Left lung (tissue), 10 donors: ENCODE data around the gene SLC22A14. TPM values are rescaled to one million over a fixed set of nuclear protein-coding genes. Genes with fewer than 3 reads are reported as not detected.

Experiments
- ATAC-seq: fragments of 200-7000 bp; cut with Tn5 transposase; one replicate; pipeline ENCODE4 v1.9.1; 2020; ENCODE audit warnings: moderate library complexity
- DNase-seq, 4 donors: peaks; one replicate each; pipeline ENCODE4 v3.0.0-alpha.2; 2013 to 2020
- H3K27ac ChIP-seq, 2 donors: fragments of 200-600 bp; sonication (generic) in 1 of 2; one replicate each; pipeline versions ENCODE4 v1.5.0 to v1.8.0; 2020 to 2021
- H3K27me3 ChIP-seq, 2 donors: fragments of 200-600 bp; sonication (generic) in 1 of 2; one replicate each; pipeline versions ENCODE4 v1.5.0 to v1.8.0; 2020 to 2021
- H3K36me3 ChIP-seq, 2 donors: fragments of 200-600 bp; sonication (generic) in 1 of 2; one replicate each; pipeline versions ENCODE4 v1.5.0 to v1.8.0; 2020 to 2021
- H3K4me1 ChIP-seq, 2 donors: fragments of 200-600 bp; one replicate each; pipeline ENCODE4 v1.8.0; 2021
- H3K4me3 ChIP-seq, 2 donors: fragments of 200-600 bp; sonication (generic) in 1 of 2; one replicate each; pipeline versions ENCODE4 v1.5.0 to v1.8.0; 2020 to 2021; ENCODE audit warnings: mild to moderate bottlenecking in 1 of 2
- H3K9me3 ChIP-seq, 2 donors: fragments of 200-600 bp; sonication (generic) in 1 of 2; one replicate each; pipeline versions ENCODE4 v1.5.0 to v1.8.0; 2020 to 2021
- intact Hi-C, 2 donors: fragments of 100-400 bp; cut with DNase I; formaldehyde crosslinking; loops; one replicate each; pipeline versions ENCODE4 v1.11.2 to v1.14.2; 2022
- polyA plus RNA-seq, 6 donors: library from polyadenylated mRNA; unstranded; fragments of 120-200 nt; gene quantifications; one replicate each; pipeline ENCODE4 v1.2.1, GENCODE V29; 2013; ENCODE audit not compliant: insufficient read length in 6 of 6
- total RNA-seq, 2 donors: library from RNA; stranded (reverse); fragmentation: NEBNext Ultra II Directional; extraction: Animal tissue kit (Norgen Biotek cat#: 25700); gene quantifications; one replicate each; pipeline ENCODE4 v1.2.1, GENCODE V29; 2021
- TF ChIP-seq, protein P1 (sequence below), 2 donors: fragments of 200-600 bp; sonication (generic) in 1 of 2; IDR thresholded peaks; one replicate each; pipeline versions ENCODE4 v1.5.0 to v1.8.0; 2021; ENCODE audit warnings: antibody characterized with exemption in 2 of 2
- donor health status: DM: no; HTN: yes; CAD: no.
- donor health status: DM: no; HTN: no; CAD: no.

SLC22A14 gene
- total and polyA plus RNA-seq, 8 donors, result 0.11 to 0.24 (median 0.15) TPM; not detected in 2

DNA sequence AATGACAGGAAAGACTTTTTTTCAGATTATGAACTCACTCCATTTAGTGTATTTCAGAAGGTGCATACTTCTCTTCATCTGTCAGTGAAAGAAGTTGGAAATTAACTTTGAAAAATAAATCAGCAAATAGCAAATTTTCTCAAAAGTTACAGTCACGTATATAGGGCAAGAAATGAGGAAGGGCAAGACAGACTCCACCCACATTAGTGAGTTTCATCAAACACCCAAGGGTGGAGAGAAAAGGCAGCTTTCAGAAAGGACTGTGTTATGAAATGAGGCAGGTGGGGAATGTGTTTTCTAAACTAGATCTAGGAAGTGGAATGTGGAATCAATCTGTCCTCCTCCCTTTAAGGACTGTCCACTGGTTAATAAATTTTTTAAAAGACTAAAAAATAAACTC is 13.6 kb upstream of the SLC22A14 start:
- Histone ChIP-seq H3K36me3 (no peaks in the 10 kb centered on the region), H3K4me3 (no peak overlapping the region), H3K9me3 (no peaks in the 10 kb centered on the region), H3K27me3 (no peaks in the 10 kb centered on the region), H3K4me1 (peaks cover 0 to 9% of the 10 kb centered on the region in 2 donors), H3K27ac (peak overlapping the region in 1 of 2 donors; percentile 67)
- TF ChIP-seq, protein P1, sequence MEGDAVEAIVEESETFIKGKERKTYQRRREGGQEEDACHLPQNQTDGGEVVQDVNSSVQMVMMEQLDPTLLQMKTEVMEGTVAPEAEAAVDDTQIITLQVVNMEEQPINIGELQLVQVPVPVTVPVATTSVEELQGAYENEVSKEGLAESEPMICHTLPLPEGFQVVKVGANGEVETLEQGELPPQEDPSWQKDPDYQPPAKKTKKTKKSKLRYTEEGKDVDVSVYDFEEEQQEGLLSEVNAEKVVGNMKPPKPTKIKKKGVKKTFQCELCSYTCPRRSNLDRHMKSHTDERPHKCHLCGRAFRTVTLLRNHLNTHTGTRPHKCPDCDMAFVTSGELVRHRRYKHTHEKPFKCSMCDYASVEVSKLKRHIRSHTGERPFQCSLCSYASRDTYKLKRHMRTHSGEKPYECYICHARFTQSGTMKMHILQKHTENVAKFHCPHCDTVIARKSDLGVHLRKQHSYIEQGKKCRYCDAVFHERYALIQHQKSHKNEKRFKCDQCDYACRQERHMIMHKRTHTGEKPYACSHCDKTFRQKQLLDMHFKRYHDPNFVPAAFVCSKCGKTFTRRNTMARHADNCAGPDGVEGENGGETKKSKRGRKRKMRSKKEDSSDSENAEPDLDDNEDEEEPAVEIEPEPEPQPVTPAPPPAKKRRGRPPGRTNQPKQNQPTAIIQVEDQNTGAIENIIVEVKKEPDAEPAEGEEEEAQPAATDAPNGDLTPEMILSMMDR (IDR thresholded peaks at IDR 0.05), result no peak
- DNase-seq (no peak), ATAC-seq (no peak)
- intact Hi-C loops, result no loop called here

DNA sequence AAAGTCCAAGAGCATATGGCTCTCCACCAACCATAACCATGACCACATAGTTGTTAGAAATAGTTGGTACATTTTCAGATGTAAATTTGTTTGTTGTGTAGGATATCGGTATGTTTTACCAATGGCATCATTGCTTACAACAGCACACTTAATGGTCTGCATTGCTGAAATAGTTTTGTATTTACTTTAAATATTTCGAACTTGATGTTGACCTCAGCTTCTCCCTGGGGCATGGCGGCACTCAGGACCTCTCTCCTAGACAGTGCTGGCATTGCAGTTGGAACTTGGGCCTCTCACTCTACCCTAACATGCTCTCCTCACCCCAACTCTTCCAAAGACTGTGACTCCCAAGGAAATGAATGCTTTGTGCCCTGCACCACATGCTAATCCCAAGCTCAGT is 11.5 kb upstream of the SLC22A14 start:
- no peaks in the 10 kb centered on the region for H3K27me3 ChIP-seq
- peaks cover 0 to 9% of the 10 kb centered on the region in 2 donors for H3K4me1 ChIP-seq
- peaks cover 0 to 9% of the 10 kb centered on the region in 2 donors for H3K36me3 ChIP-seq
- H3K9me3 ChIP-seq, result no peaks in the 10 kb centered on the region
- intact Hi-C loops, result no loop called here
- no peak overlapping the region for H3K27ac ChIP-seq
- TF ChIP-seq, protein P1 (IDR thresholded peaks at IDR 0.05), result no peak
- DNase-seq (no peak), ATAC-seq (no peak)
- no peak overlapping the region for H3K4me3 ChIP-seq

DNA sequence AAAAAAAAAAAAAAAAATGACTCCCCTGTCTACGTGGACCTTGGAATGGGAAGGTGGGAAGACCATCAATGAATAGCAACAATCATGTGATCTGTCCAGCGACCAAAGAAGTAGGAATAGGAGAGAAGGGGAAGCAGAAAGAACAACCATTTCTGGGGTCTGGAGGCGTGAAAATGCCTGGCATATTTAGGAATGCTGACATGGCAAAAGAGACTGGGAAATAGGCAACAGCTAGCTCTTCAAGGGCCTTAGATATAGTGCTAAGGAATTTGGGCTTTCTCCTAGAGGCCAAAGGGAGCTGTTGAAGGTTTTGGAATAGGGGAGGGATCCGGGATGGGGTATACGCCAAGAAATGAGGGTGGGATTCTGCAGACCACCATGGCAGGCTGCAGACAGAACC is 10.5 kb upstream of the SLC22A14 start:
- H3K27ac ChIP-seq, result no peak overlapping the region
- no peaks in the 10 kb centered on the region for H3K27me3 ChIP-seq
- H3K4me3 ChIP-seq, result no peak overlapping the region
- intact Hi-C loops, result no loop called here
- TF ChIP-seq, protein P1 (IDR thresholded peaks at IDR 0.05), result no peak
- H3K4me1 ChIP-seq, result peaks cover 0 to 9% of the 10 kb centered on the region in 2 donors
- peaks cover 0 to 11% of the 10 kb centered on the region in 2 donors for H3K36me3 ChIP-seq
- H3K9me3 ChIP-seq, result no peaks in the 10 kb centered on the region
- no peak for ATAC-seq
- no peak for DNase-seq

DNA sequence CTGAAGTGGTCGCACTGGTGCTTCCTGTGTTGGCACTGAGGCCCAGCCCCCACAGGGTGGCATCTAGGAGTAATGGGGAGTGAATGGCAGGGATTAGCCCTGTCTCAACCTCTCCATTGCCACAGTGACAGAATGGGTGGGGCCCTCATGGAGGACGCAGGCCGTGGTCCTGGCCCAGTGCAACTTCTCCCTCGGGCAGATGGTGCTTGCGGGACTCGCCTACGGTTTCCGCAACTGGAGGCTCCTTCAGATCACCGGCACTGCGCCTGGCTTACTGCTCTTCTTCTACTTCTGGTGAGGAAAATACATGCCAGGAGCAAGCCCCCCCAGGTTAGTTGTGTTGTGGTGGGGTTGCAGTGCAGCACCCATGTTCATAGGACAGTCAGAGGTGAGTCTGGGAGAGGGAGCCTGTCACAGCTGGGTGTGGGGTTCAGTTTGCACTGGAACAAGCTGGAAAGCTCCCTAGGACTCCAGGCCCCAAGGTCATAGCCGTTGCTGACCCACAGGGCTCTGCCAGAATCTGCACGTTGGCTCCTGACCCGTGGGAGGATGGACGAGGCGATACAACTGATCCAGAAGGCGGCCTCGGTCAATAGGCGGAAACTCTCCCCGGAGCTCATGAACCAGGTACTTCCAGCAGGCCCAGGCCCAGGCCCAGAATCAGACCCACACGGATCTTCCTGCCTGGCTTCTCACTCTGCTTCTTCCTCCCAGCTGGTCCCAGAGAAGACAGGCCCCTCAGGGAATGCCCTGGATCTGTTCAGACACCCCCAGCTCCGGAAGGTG is 7.0 kb upstream of the SLC22A14 start:
- no peak for ATAC-seq
- Histone ChIP-seq H3K27ac (no peak overlapping the region), H3K4me3 (no peak overlapping the region), H3K36me3 (peaks cover 0 to 22% of the 10 kb centered on the region in 2 donors), H3K9me3 (no peaks in the 10 kb centered on the region), H3K4me1 (no peaks in the 10 kb centered on the region), H3K27me3 (no peaks in the 10 kb centered on the region)
- intact Hi-C loops, result no loop called here
- TF ChIP-seq, protein P1 (IDR thresholded peaks at IDR 0.05), result no peak
- peak in 1 of 4 donors; percentile 51 for DNase-seq

DNA sequence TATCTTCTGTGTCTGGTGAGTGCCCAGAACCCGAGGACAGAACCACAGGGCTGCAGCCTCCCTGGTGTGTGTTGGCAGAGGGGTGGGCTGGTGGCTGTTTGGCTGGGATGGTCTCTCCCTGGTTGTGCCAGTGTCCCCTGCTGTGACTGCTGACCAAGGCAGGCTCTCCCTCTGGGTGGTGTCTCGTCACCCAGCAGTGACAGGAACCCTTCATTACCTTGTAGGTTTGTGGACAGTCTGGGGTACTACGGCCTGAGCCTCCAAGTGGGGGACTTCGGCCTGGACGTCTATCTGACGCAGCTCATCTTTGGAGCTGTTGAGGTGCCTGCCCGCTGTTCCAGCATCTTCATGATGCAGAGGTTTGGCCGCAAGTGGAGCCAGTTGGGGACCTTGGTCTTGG is 6.4 kb upstream of the SLC22A14 start:
- DNase-seq, result no peak
- Histone ChIP-seq H3K27ac (no peak overlapping the region), H3K4me3 (no peak overlapping the region), H3K36me3 (peaks cover 0 to 22% of the 10 kb centered on the region in 2 donors), H3K9me3 (no peaks in the 10 kb centered on the region), H3K4me1 (no peaks in the 10 kb centered on the region), H3K27me3 (no peaks in the 10 kb centered on the region)
- TF ChIP-seq, protein P1 (IDR thresholded peaks at IDR 0.05), result no peak
- ATAC-seq, result no peak
- intact Hi-C loops, result no loop called here
